GM23338 (cell line): Measurements from ENCODE around the gene ATP5F1B. TPM values are rescaled to one million over a fixed set of nuclear protein-coding genes. Genes with fewer than 3 reads are reported as not detected.

ENCODE experiments used
- ATAC-seq: fragments of 200-7000 bp; cut with Tn5 transposase; 3 replicates; pipeline ENCODE4 v1.9.1; 2020
- DNase-seq: peaks from one replicate; pipeline ENCODE4 v3.0.0-alpha.2; 2015; ENCODE audit warnings: low spot score
- H2AFZ ChIP-seq: fragments of 200-600 bp; sonication (generic); 2 replicates; pipeline ENCODE4 v1.8.0; 2016; ENCODE audit warnings: antibody characterized with exemption, mild to moderate bottlenecking, moderate library complexity
- H3F3A ChIP-seq: fragments of 200-600 bp; sonication (generic); replicated peaks from 2 replicates; pipeline ENCODE4 v1.8.0; 2017; ENCODE audit warnings: antibody characterized with exemption, mixed run types, low read depth
- H3K27ac ChIP-seq: fragments of 200-600 bp; sonication (generic); 2 replicates; pipeline ENCODE4 v1.6.1; 2016; ENCODE audit warnings: low read depth
- H3K27me3 ChIP-seq: fragments of 200-600 bp; sonication (generic); 2 replicates; pipeline ENCODE4 v1.8.0; 2016; ENCODE audit warnings: mild to moderate bottlenecking, mixed run types, moderate library complexity; ENCODE audit not compliant: insufficient read depth
- H3K36me3 ChIP-seq: fragments of 200-600 bp; sonication (generic); 2 replicates; pipeline ENCODE4 v1.8.0; 2016; ENCODE audit warnings: mild to moderate bottlenecking; ENCODE audit not compliant: insufficient read depth
- H3K4me1 ChIP-seq: fragments of 200-600 bp; sonication (generic); 2 replicates; pipeline ENCODE4 v1.8.0; 2016; ENCODE audit warnings: mild to moderate bottlenecking, moderate library complexity; ENCODE audit not compliant: insufficient read depth
- H3K4me2 ChIP-seq: fragments of 200-600 bp; sonication (generic); 2 replicates; pipeline ENCODE4 v1.7.1; 2017; ENCODE audit warnings: mixed run types
- H3K4me3 ChIP-seq: fragments of 200-600 bp; sonication (generic); 2 replicates; pipeline ENCODE4 v1.6.1; 2016; ENCODE audit warnings: mixed run types
- H3K79me2 ChIP-seq: fragments of 200-600 bp; sonication (generic); replicated peaks from 2 replicates; pipeline ENCODE4 v1.8.0; 2017; ENCODE audit warnings: mild to moderate bottlenecking; ENCODE audit not compliant: insufficient read depth
- H3K9me2 ChIP-seq: fragments of 200-600 bp; sonication (generic); 2 replicates; pipeline ENCODE4 v1.8.0; 2017; ENCODE audit not compliant: insufficient read depth
- H4K20me1 ChIP-seq: fragments of 200-600 bp; sonication (generic); replicated peaks from 2 replicates; pipeline ENCODE4 v1.8.0; 2017; ENCODE audit warnings: mild to moderate bottlenecking; ENCODE audit not compliant: insufficient read depth
- H3K27ac Mint-ChIP-seq: 2 replicates; pipeline ENCODE4 v1.8.0; 2020; ENCODE audit warnings: inconsistent platforms, mild to moderate bottlenecking, moderate library complexity, mixed read lengths
- H3K27me3 Mint-ChIP-seq: 3 replicates; pipeline ENCODE4 v1.8.0; 2022; ENCODE audit warnings: low read depth, mild to moderate bottlenecking, moderate library complexity, mixed read lengths, inconsistent platforms; ENCODE audit not compliant: insufficient read depth, poor library complexity
- H3K36me3 Mint-ChIP-seq: 3 replicates; pipeline ENCODE4 v1.8.0; 2021; ENCODE audit warnings: low read depth, mild to moderate bottlenecking, inconsistent platforms, moderate library complexity, mixed read lengths
- H3K4me1 Mint-ChIP-seq: 3 replicates; pipeline ENCODE4 v1.8.0; 2020; ENCODE audit warnings: mild to moderate bottlenecking, inconsistent platforms, mixed read lengths
- H3K4me3 Mint-ChIP-seq: 3 replicates; pipeline ENCODE4 v1.8.0; 2021; ENCODE audit warnings: moderate library complexity, mild to moderate bottlenecking, inconsistent platforms, mixed read lengths
- H3K9me3 Mint-ChIP-seq: 3 replicates; pipeline ENCODE4 v1.8.0; 2020; ENCODE audit warnings: moderate library complexity, mild to moderate bottlenecking, inconsistent platforms, mixed read lengths
- EZH2phosphoT487 ChIP-seq: fragments of 200-600 bp; sonication (generic); IDR thresholded peaks from one replicate; pipeline ENCODE4 v1.8.1; 2018; ENCODE audit warnings: antibody characterized with exemption; ENCODE audit not compliant: unreplicated experiment
- JUNB ChIP-seq: IDR thresholded peaks from one replicate; pipeline ENCODE4 v1.6.1; 2016; ENCODE audit warnings: antibody characterized with exemption; ENCODE audit not compliant: unreplicated experiment
- STAT1 ChIP-seq: IDR thresholded peaks from one replicate; pipeline ENCODE4 v1.6.1; 2016; ENCODE audit warnings: antibody characterized with exemption; ENCODE audit not compliant: unreplicated experiment
- ZNF462 ChIP-seq: fragments of 250-450 bp; sonication (Bioruptor Pico); IDR thresholded peaks from 2 replicates; pipeline ENCODE4 v1.5.0; 2020; ENCODE audit warnings: mild to moderate bottlenecking, moderate library complexity
- polyA plus RNA-seq: library from polyadenylated mRNA; unstranded; fragments of >200 nt; fragmentation: Nextera tagmentation; extraction: Ambion mirVana; gene quantifications from 2 replicates; pipeline ENCODE4 v1.2.1, GENCODE V29; 2016
- total RNA-seq: library from RNA; depleted of rRNA; stranded (reverse); fragments of >200 nt; shearing (Covaris generic); gene quantifications from 2 replicates; pipeline ENCODE4 v1.2.3, GENCODE V29; 2014

ATP5F1B gene
- total and polyA plus RNA-seq, 2 experiments from 2014 or later: 763 to 956 TPM

DNA sequence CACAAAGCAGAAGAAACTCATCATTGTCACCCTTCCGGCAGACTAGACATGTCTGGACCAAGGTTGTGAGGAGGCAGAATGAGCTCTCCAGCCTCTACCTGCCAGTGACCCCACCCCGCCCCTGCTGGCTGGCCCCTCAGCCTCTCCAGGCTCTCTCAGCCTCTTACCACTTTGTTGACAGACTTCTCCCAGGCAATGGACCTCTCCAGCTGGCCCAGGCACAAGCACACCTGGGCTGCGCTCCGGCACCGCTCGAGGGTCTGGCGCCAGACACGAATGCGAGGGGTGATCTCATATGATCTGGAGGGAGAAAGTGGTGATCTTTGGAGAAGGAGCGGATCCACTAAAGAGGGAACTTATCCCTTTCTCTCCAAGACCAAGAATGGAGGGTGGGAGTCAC, 46.0 kb downstream of the ATP5F1B start:
- Mint-ChIP-seq H3K36me3 (peaks cover 82% of the 10 kb centered on the region), H3K4me3 (no peak overlapping the region), H3K27me3 (peaks cover 10% of the 10 kb centered on the region), H3K9me3 (no peaks in the 10 kb centered on the region), H3K27ac (no peak overlapping the region), H3K4me1 (peaks cover 17% of the 10 kb centered on the region; the same call in 2 of the 3 replicates)
- H3K4me2 ChIP-seq: no peak overlapping the region
- peaks cover 48% of the 10 kb centered on the region for H3K36me3 ChIP-seq
- H3K79me2 ChIP-seq: no peaks in the 10 kb centered on the region
- H3K27me3 ChIP-seq: no peaks in the 10 kb centered on the region
- peaks cover 12% of the 10 kb centered on the region for H3K4me1 ChIP-seq
- no peaks in the 10 kb centered on the region for H3K9me2 ChIP-seq
- DNase-seq: no peak
- H3F3A ChIP-seq: peaks cover 16% of the 10 kb centered on the region
- H3K4me3 ChIP-seq: no peak overlapping the region
- TF ChIP-seq STAT1 (no peak), ZNF462 (no peak), JUNB (no peak)
- no peak for ATAC-seq
- no peak overlapping the region for H3K27ac ChIP-seq
- peaks cover 6% of the 10 kb centered on the region; the same call in 1 of the 2 replicates for H4K20me1 ChIP-seq
- H2AFZ ChIP-seq: no peak overlapping the region

- Mint-ChIP-seq H3K36me3 (peaks cover 74% of the 10 kb centered on the region), H3K27ac (no peak overlapping the region), H3K9me3 (no peaks in the 10 kb centered on the region), H3K4me1 (peaks cover 23% of the 10 kb centered on the region), H3K4me3 (no peak overlapping the region), H3K27me3 (peaks cover 10% of the 10 kb centered on the region)
- no peak overlapping the region for H2AFZ ChIP-seq
- H3F3A ChIP-seq: peaks cover 16% of the 10 kb centered on the region
- no peak overlapping the region for H3K4me3 ChIP-seq
- DNase-seq (no peak), ATAC-seq (no peak)
- H3K79me2 ChIP-seq: no peaks in the 10 kb centered on the region
- H3K4me2 ChIP-seq: no peak overlapping the region
- no peaks in the 10 kb centered on the region for H3K27me3 ChIP-seq
- H3K36me3 ChIP-seq: peaks cover 42% of the 10 kb centered on the region
- peaks cover 6% of the 10 kb centered on the region; the same call in 1 of the 2 replicates for H4K20me1 ChIP-seq
- no peaks in the 10 kb centered on the region for H3K9me2 ChIP-seq
- peaks cover 17% of the 10 kb centered on the region for H3K4me1 ChIP-seq
- H3K27ac ChIP-seq: no peak overlapping the region
- TF ChIP-seq STAT1: no peak
- no peak for TF ChIP-seq ZNF462
- no peak for TF ChIP-seq EZH2phosphoT487
Observed at GRCh38 chr12:56599041-56599440, 46.7 kb downstream of the ATP5F1B start.
